ENCODE data around the gene KMT5B. TPM values are rescaled to one million over a fixed set of nuclear protein-coding genes. Genes with fewer than 3 reads are reported as not detected.

Gene KMT5B
- total RNA-seq, 2 donors from 2014 or later: 28.8 to 29.8 TPM

DNA sequence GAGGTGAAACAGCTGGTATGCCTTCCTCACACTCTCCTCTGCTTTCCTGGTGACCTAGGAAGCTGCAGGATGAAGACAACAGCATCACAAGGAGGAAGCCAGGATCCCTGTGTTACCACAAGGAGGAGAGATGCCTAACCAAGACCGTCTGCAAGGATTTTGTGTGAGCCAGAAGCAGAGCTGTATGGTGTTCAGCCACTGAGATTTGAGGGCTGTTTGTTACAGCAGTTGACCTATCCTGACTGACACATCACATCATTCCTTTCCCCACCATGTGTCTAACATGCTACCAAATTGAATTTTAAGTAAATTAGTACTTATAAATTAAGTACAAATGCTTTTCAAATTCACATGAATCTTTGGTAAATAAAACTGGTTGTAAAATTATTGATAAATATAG lies 83.0 kb downstream of the KMT5B start:
- no peak for DNase-seq
- no peak for ATAC-seq
- intact Hi-C loops (cut with DNase I): no loop called here

DNA sequence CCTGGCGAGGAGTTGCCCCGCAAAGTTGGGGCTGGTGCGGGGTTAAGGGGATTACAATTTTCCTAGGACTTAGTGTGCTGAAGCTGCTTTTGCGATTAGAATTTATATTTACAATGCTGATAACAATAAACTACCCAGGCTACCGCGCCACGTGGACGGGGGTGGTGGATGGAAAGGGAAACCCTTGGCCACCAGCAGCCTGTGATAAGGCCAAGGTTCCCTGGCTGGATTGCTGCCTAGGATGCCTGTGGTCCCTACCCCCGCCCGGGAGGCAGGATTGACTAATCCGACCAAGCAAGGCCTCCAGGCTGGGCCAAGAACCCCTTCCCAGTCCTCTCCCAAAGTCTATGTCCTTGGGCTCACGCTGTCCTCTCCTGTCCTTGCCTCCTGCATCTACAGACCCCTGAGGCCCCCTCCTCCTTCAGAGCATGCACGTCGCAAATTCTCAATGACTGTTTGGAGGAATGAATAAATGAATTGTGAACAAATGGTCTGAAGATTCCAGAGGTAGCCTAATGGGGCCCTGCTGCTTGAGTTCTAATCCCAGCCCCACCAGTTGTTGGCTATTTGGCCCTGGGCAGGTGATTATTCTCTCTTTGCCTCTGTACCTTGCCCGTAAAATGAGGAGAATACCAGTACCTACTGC lies 84.3 kb downstream of the KMT5B start:
- intact Hi-C loops (cut with DNase I): loop anchor here in 1 of 2 donors (10.0 kb wide), 1 partner anchor 94 kb away; the partner anchor contains the start of genes NDUFS8 and TCIRG1
- peak; percentile 78 to 83 for ATAC-seq
- peak; percentile 84 for DNase-seq

DNA sequence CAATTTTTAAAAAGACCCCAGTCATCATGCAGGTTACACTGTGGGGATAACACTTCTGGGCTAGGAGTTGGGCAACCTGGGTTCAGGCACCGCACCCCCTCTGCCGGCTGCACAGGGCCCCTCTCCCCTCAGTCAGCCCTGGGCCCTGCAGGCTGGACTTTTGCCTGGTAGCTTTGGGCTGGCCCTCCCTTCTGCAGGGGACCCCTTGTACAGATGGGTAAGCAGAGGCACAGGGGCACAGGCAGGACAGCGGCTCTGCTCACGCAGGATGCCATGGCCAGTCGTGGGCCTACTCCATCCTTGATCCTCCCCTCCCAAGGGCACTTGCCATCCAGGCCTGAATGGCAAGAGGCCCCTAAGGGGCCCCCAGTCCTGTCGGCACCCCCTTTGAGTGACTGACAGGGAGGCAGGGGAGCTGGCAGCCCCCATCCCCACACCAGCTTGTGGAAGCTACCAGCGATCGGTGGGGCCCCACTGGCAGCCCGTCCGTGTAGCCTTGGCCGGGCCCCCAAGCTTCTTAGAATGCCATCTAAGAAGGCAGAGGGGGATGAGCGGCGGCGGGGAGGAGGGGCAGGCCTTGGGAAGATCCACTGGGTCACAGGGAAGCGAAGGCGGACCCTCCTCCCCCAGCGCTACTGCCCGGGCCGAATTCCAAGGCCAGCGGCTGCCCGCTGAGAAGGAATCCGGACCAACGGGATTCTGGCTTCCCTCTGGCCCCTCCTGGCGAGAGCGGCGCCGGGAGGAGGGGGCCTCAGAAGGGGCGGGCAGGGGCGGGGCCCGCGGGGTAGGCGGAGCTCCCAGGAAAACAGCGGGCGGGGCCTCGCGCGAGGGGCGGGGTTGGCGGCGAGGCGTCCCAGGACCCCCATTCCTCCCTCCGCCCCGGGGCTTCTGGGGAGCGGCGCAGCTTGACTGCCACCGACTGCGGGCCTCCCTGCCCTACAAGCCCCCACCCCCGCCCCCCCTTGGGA lies 85.1 kb downstream of the KMT5B start:
- peak; percentile 91 for ATAC-seq
- intact Hi-C loops (cut with DNase I): loop anchor here in 1 of 2 donors (10.0 kb wide), 1 partner anchor 93 kb away; the partner anchor contains the start of genes NDUFS8 and TCIRG1
- DNase-seq: peak; percentile 64

DNA sequence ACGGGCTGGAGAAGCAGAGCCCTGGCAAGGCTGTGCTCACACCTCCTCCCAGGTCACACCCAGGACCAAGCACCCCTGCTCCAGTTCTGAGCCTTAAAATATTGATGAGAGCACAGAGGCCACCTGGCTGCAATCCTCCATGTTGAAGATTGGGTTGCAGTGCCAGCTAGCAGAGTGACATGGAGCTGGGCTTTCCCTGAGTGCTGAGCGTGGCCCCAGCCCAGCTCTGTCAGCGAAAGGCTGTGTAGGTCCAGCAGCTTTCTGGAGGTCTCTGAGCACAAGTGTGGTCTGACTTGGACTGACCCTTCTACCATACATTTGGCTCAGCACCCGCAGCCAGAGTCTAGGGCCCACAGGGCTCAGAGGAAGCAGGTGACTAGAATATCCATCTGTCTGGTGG lies 87.9 kb downstream of the KMT5B start:
- intact Hi-C loops (cut with DNase I): loop anchor here in 1 of 2 donors (10.0 kb wide), 1 partner anchor 90 kb away; the partner anchor contains the start of genes NDUFS8 and TCIRG1
- ATAC-seq (no peak), DNase-seq (no peak)

DNA sequence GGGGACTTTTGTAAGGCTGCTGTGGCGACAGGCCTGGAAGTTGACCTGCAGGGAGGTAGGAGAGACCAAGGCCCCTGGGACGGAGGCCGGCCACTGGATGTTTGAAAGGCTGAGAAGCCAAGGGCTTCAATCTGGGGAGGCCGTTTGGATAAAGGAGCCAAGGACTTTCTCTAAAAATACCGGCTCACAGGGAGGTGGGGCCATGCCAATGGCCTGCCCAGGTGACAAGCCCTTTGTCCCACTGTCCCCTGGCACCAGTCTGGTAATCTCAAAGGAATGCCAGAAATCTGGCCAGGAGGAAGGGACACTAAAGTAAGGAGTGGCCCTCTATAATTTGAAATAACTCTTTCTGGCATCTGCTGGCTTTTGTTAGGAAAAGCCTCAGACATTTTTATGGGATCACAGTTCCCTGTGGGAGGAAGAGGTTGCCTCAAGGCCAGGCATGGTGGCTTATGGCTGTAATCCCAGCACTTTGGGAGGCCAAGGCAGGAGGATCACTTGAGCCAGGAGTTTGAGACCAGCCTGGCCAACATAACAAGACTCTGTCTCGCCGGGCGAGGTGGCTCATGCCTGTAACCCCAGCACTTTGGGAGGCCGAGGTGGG lies 90.1 kb downstream of the KMT5B start:
- DNase-seq (no peak), ATAC-seq (no peak)

DNA sequence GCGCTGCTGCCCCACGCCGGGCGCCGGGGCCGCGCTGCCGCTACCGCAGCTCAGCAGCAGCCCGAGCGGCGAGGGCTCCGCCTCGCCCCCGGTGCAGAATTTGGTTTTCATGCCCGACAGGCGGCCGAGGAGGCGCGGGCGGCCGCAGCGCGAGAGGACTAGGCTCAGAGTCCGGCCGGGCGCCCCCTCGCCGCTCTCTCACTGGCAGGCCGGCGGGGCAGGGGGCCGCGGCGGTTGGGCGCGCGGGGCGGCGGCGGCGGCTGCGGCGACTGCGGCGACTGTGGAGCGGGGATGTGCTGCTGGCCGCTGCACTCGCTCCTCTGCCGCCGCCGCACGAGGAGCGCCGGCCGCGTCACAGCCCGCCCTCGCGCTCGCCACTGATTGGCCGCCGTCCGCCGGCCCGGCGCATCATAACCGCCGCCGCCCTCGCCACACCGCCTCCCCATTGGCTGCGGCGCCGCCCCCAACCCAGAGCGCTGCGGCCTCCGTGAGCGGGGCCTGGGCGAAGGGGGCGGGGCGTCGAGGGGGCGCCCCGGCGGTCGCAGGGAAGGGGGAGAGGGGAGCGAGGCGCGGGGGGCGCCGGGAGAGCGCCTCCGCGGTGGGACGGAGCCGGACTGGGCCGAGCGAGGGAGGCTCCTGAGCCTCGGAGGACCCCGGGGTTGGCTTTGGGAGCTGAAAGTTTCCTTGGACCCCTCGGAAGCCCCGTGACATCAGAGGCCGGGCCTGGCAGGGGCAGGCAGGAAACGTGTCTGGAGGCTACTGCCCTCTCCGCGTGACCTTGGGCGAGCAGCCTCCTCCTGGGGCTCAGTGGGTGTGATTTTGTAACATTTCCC lies 91.8 kb downstream of the KMT5B start, which contains the start of gene CHKA:
CHKA (minus strand) TSS at position 322 of the 833 bp plus-strand sequence; CDS start at position 111, 211 bp downstream.
- intact Hi-C loops (cut with DNase I): loop anchor here in 1 of 2 donors (10.0 kb wide), 1 partner anchor 86 kb away; the partner anchor contains the start of genes NDUFS8 and TCIRG1
- peak; percentile 94 for DNase-seq
- ATAC-seq: peak; percentile 97 to 98

More for the DNA sequence above, 90.1 kb downstream of the KMT5B start:
- intact Hi-C loops (cut with DNase I): loop anchor here in 1 of 2 donors (10.0 kb wide), 1 partner anchor 88 kb away; the partner anchor contains the start of genes NDUFS8 and TCIRG1

DNA sequence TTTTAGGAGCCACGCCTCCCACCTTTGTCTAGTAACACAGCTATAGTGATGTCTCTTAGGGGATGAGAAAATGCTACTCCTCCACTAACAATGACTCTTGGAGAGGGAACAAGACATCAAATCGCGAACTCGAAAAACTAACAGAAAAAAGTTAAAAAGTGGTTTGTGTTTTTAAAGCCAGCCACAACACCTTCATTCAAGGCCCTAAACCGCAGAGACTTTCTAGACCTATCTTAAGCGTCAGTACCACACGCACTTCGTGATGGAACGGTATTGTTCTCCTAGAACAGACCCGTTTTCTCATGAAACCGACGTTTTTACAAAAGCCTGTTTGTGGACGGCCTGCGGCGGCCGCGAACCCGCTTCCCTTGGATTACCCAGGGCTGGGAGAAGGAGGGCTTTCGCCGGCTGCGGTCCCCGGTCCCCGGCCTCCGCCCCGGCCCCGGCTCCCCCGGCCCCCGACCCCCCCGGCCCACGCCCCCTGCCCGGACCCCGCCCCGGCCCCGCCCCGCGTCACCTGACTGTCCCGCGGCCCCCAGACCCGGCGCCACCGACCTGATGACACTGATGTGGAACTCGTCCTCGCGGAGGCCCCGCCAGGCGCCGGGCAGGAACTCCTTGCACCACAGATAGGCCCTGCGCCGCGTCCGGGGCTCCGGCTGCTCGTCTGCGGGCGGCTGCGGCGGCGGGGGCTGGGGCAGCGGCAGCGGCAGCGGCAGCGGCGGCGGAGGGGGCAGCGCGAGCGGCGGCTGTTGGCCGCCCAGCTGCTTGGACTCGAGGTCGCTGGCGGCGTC lies 92.6 kb downstream of the KMT5B start:
- no peak for ATAC-seq
- intact Hi-C loops (cut with DNase I): loop anchor here in 1 of 2 donors (10.0 kb wide), 1 partner anchor 86 kb away; the partner anchor contains the start of genes NDUFS8 and TCIRG1
- DNase-seq: peak; percentile 68

DNA sequence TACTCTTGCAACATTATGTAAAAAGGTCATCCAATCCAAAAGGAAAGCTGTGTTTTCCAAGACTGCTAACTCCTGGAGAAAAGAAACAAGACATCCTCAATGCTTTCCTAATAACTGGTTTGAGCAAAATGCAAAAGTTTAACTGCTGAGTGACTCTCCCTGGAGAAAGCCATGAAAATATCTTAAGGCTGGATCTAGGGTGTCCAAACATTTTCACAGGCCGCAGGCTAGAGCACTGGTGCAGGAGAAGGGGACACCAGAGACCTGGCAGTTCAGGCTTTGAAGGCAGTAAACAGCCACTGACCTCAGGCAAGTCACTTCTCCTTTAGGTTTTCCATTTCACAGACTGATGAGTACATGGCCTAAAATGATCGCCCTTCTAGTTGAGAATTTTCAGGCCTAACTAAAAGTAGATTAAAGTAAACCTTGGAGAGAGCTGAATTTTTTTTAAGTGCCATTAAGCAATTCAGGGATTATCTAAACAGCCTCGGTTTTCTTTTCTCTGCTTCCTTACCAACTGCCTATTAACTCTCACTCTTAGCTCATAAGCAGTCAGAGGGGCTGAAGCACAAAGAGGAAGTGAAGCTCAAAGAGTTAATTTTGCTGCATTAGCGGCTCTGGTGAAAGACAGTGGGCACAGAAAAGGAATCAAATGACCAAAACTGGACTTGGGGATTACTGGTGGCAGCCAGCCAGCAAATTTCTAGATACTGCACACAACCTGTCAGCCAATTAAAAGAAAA lies 94.2 kb downstream of the KMT5B start:
- no peak for ATAC-seq

DNA sequence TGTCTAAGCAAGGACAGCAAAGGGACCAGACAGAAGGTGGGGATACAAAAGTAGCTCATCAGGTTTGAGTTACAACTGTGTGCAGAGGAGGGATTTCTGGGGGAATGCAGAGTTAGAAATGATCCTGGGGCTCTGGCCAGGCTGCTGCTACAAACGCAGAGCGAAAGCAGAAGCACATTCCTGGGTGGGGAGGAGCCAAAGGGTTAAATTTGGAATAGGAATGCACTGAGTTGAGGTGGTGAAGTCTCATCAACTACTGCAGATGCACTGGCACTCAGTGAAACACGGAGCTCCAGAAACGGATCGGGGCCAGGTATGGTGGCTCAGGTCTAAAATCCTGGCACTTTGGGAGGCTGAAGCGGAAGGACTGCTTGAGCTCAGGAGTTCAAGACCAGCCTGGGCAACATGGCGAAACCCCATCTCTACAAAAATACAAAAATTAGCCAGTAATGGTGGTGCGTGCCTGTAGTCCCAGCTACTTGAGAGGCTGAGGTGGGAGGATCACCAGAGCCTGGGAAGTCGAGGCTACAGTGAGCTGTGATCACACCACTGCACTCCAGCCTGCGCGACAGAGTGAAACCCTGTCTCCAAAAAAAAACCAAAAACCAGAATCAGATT lies 95.1 kb downstream of the KMT5B start:
- ATAC-seq (no peak), DNase-seq (no peak)
- intact Hi-C loops (cut with DNase I): no loop called here

More for the DNA sequence above, 94.2 kb downstream of the KMT5B start:
- intact Hi-C loops (cut with DNase I): no loop called here
- DNase-seq: no peak

DNA sequence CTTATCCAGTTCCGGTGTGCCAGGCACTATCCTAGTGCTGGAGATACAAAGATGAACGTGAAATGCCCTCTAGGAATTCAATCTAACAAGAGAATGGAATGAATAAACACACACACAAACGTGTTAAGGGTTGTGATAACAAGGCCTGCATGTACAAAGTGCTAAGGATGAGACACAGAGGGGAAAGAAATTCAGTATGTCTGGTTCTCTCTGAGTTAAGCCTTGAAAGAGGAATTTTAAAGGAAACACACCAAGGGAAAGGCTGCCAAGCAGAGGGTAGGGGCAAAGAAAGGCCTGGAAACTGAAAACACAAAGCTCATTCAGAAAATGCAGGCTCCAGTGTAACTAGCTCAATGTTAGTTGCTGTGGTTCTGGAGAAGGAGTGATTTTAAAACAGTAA lies 96.1 kb downstream of the KMT5B start:
- intact Hi-C loops (cut with DNase I): no loop called here
- no peak for ATAC-seq

DNA sequence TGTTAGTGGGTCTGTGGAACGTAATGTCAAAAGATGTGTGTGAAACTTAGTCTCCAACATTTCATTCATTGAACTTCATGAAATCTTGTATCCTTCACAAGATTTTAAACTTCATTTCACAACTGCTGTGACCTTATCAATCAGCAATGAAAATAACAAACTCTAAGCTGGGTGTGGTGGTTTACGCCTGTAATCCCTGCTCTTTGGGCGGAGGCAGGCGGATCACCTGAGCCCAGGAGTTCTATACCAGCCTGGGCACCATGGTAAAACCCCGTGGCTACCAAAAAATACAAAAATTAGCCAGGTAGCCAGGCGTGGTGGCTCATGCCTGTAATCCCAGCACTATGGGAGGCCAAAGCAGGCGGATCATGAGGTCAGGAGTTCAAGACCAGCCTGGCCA lies 97.0 kb downstream of the KMT5B start:
- DNase-seq (no peak), ATAC-seq (no peak)
- intact Hi-C loops (cut with DNase I): no loop called here

More for the DNA sequence above, 96.1 kb downstream of the KMT5B start:
- no peak for DNase-seq

DNA sequence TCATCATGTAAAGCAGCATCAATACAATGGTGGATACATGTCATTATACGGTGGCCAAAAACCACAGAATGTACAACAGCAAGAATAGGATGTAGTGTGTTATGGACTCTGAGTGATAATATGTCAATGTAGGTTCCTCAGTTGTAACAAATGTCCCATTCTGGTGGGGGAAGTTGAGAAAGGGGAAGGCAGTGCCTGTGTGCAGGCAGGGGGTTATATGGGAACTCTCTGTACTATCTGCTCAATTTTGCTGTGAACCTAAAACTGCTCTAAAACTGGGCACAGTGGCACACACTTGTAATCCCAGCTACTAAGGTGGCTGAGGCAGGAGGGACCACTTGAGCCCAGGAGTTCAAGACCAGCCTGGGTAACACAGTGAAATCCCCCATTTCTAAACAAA lies 97.8 kb downstream of the KMT5B start:
- ATAC-seq: peak in 1 of 2 donors; percentile 43
- no peak for DNase-seq
- intact Hi-C loops (cut with DNase I): no loop called here

DNA sequence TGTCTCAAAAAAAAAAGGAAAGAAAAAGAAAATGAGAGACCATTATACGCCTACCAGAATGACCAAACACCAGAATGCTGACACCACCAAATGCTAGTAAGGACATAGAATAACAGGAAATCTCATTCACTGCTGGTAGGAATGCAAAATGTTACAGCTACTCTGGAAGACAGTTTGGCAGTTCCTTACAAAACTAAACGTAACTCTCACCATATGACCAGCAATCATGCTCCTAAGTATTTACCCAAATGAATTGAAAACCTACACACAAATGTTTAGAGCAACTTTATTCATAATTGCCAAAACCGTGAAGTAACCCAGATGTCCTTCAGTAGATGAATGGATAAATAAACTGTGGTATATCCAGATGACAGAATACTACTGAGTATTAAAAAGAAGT lies 99.1 kb downstream of the KMT5B start:
- DNase-seq (no peak), ATAC-seq (no peak)
- intact Hi-C loops (cut with DNase I): no loop called here

DNA sequence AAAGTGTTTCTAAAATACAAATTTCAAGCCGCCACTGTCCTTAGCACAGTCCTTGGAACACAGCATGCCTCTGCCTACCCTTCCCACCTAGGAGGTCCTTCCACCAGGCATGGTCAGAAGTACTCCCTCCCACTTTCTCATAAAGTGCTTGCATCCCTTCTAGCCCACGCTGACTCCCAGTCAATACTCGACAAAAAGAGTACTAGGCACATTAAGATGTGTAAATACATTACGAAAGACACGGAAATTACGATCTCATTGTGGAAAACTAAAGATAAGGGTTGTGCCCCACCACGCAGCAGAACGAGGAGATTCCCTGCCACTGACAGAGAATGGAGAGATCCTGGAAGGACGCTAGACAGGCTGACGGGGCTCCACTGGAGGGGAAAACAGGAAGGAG lies 105.4 kb downstream of the KMT5B start:
- ATAC-seq (no peak), DNase-seq (no peak)
- intact Hi-C loops (cut with DNase I): no loop called here

DNA sequence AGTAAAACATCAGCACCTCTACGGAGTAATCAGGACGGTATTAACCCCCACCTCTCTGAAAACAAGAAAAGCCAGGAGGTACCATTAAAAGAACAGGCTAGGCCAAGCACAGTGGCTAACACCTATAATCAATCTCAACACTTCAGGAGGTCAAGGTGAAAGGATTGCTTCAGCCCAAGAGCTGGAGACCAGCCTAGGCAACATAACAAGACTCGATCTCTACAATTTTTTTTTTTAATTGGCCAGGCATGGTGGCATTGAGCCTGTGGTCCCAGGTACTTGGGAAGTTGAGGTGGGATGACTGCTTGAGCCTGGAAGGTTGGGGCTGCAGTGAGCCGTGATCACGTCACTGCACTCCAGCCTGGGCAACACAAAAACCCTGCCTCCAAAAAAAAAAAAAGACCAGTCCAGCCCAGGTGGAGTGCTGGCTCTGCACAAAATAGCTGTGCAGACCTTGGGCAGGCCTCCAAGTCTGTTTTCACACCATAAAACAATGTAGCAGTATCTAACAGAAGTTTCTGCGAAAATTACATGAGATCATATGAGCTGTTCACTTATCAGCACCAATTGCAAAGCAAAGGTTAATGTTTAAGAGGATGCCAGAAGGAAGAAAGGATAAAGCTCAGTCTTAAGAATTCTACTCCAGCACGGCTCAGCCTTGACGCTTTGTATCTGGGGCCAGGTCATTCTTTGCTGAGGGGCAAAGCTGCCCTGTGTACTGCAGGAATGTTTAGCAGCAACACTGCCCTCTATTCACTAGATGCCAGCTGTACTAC lies 106.7 kb downstream of the KMT5B start:
- DNase-seq (no peak), ATAC-seq (peak; percentile 70 to 76)
- intact Hi-C loops (cut with DNase I): no loop called here

Data from left cardiac atrium (tissue), 4 donors.